Stimulated activated CD8-positive, alpha-beta memory T cell treated with anti-CD3 and anti-CD28 coated beads, Interleukin-7, amount 100 ng/mL, for 1 hour (primary cell): ENCODE data around the gene MRPL41.
"Not testable (repeated sequence)": the region's sequence is repeated elsewhere in the genome, so short reads cannot be mapped to it uniquely, and the experiment has no call there.

ENCODE experiments used
- DNase-seq, 2 donors: peaks; one replicate each; pipeline ENCODE4 v3.0.0-alpha.2; 2020; ENCODE audit warnings: low read depth in 2 of 2

The MRPL41 gene

DNA sequence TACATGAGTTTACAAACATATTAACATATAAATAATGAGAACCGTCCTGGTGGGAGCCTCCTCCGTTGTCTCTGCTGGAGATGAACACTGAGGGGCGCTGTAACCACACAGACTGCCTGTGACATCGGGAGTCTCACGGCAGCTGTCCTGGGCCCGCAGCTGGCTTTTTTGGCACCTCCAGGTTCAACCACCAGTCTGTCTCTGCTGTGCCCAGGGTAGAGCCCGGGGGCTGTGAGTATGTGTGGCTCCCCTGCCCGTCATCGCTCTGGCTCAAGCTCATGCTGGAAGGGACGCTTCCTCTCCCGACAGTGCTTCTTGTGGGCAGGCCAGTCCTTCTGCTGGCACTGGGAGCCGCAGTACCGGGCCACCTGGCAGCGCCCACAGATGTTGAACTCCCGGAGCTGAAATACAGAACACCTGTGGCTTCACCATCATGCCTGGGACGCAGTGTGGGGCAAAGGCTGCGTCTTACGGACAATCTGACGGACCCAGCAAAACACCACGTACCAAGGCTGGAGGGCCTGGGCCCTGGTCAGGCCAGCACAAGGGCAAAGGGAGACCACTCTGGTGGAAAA, 30.7 kb downstream of the MRPL41 start:
- DNase-seq: no peak

DNA sequence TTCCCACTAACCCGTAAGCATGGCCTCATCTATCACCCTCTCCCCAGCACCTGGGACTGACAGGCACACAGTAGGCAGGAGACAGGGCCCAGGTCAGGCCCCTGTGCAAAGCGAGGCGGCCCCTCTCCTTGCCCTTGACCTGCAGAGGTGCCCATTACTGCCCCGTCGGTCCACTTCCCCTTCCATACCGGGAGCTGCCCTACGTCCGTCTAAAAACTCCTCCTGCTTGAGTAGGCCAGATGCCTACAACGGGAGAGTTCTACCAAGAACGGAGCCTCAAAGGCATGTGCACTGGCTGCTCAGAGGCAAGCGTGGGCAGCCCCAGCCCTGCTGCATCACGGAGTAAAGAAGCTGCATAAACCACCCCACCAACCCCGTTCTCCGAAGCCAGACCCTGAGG, 31.7 kb downstream of the MRPL41 start:
- no peak for DNase-seq

DNA sequence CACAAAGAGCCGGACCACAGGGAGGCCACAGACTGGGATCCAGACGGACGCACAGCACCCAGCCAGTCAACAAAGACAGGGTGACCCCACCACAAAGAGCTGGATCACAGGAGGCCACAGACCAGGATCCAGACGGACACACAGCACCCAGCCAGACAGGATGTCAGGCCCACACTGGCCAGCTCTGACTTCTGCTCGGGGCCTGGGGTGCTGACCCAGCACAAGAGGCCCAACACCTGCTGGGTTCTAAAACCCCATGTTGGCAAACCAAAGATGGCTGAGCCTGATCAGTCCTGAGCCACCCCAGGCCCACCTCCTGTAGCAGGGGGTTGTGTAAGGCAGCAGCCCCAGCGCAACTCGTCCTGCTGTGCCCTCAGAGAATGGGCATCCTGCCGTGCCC, 32.3 kb downstream of the MRPL41 start:
- DNase-seq: no peak

DNA sequence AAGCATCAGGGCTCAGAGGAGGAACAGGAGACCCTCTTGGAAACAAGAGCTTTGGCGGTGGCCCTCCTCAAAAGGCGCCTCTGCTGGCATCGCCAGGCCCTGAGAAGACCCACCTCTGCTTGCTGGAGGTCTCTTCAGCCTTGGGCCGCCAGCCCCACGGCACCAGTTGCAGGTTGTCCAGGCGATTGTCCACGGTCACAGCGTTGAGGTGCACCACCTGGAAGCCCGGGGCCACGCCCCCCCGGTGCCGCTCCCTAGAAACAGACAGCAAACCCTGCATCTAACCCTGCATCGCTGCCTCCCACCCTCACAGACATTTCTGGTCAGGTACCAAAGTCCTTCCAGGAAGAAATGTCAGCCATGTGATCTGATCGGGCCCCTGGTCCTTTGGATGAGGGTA, 35.2 kb downstream of the MRPL41 start:
- DNase-seq: no peak

DNA sequence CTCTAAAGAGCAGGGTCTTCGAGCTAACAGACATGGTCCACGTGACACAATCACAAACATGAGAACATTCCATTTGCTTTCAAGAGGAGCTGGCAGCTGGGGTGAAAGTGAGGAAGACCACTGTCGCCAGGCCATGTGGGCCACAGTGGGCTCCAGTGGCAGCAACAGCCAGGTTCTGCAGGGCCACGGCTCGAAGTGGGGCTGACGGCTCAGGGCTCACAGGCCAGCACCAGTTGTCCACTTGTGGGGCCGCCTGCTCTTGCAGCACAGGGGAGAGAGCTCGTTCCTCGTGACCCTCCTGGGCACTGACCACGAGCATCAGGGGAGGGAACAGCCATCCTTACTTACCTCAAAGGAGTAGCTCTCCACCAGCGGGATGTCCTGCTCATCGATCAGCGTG, 36.6 kb downstream of the MRPL41 start:
- no peak for DNase-seq

DNA sequence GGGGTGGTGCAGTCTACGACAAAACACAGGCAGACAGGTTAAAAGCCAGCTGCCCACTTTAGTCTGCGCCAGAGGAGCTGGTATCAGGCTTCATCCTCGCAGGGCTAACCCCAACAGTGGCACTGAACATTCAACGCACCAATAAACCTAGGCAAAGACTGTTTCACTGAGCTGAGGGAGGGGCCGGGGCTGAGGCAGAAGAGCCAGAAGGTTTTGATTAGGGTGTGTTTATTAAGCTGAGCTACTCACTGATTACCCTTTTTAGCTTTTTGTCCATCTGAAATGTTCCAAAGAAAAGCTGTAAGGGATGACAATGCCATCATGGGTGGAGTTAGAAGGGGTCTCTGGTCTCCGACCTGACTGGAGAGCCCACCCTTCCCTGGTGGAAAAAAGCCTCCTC, 37.2 kb downstream of the MRPL41 start:
- no peak for DNase-seq

DNA sequence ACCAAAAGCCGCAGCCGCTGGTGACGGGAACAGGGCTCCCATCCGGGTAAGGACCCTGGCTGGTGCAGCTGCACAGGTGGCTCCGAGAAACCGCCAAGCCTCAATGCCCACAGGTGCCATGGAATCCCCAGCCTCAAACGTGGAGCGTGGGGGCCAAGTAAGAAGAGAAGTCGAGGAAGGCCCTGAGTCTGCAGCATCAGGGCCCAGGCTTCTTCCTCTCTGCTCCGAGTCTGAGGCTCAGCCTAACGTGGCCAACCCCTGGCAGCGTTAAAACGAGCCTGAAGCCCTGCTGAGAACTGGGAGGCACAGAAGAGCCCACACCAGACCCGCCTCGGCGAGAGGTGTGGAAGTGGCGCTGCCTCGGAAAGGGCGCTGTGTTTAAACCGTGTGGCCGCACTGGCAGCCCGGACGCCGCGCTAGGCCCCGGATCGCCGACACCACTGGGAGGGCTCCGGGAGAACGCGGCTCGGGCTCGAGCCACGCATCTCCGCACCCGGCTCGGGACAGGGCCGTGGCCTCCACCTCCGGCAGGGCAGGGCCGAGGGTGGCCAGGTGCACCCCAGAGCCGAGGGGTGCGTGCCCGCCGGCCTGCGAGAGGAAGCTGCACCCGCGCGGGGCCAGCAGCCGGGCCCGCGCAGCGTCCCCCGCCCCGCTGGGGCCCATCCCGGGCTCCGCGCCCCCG, 37.9 kb downstream of the MRPL41 start:
- DNase-seq: no peak

DNA sequence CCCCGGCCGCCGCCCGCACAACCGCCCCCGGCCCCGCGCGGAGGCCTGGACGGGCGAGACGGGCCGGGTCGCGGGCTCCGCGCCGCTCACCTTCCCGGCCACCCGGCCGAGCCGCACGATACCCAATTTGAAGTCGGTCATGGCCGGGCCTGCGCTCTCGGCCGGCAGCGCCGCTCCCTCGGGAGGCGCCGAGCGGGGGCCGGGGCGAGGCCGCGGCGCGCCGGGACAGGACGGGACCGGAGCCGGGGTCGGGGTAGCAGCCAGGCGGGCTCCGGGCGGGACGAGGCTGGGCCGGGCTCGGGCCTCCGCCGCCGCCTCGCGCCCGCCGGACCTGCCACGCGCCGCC, 38.4 kb downstream of the MRPL41 start:
- no peak for DNase-seq

DNA sequence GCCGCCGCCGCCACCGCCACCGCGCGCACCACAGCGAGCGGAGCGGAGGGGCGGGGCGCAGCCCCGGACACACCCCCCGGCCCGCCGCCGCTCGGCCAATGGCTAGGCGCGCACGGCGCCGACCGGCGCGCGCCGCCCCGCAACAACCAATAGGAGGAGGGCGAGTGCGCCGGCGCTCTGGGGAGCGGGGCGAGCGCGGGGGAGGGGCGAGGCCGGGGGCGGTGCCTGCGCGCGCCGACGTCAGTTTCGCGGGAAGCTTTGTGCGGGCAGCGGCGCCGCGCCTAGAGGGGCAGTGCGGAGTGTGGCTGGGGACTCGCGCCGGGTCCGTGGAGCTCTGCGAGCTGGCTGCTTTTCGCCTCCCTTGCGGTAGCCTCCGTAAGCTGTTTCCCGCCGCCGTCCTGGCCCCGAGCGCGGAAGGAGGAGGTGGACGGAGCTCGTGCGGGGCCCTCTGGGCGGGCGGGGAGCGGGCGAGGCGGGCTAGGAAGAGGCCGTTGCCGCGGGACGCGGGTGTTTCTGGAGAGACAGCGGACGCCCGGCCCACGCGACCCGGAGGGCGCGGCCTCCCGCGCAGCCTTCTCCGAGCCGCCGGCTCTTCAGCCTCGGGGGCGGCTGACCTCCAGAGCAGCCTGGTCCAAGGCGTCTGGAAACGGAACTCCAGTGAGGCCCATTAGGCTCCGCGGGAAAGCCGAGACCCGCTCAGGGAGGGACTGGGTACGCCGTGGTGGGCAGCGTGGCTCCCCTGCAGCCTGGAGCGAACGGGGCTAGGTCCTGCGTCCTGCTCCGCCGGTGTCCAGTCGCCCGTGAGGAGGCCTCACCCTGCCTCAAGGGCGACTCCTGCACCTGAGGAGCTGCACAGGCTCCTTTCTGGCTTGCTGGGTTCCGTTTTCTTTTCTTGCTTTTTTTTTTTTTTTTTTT, 39.0 kb downstream of the MRPL41 start, which contains the start of gene ZMYND19:
Gene ZMYND19, minus strand, starts transcription at position 44 of the 915 bp plus-strand sequence. CDS start 249 bp downstream, outside the sequence.
- peak; percentile 80 to 85 for DNase-seq

DNA sequence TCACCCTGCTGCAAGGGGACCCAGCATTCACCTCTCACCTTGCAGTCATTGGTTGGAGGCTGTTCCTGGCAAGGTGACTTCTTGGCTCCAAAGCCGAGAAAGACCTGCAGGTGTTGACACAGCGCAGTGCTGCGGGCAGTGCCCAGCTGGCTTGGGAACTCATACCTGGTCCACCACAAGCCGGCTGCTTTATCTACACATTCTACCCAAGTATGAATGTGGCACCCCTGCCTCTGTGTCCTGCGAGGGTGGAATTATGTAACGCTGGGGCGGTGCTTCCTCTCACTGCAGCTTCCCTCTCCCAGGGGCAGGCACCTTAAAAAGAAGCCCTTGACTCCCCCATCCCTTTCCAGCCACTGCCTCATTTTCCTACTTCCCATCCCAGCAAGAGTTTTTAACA, 41.1 kb downstream of the MRPL41 start:
- no peak for DNase-seq

DNA sequence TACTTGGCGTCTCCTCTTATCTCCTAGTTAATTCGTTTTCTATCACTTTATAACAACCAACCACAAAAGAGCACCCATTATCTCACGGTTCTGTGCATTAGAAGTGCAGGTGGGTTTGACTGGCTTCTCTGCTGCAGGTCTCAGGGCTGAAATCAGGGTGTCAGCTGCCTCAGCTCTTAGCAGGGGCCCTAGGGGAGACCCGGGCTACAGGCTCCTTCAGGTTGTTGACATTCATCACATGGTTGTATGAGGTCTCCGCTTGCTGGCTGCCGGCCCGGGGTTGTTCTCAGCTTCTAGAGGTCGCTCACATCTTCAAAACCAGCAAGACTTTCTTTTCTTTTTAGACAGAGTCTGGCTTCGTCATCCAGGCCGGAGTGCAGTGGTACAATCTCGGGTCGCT, 41.5 kb downstream of the MRPL41 start:
- DNase-seq: no peak

DNA sequence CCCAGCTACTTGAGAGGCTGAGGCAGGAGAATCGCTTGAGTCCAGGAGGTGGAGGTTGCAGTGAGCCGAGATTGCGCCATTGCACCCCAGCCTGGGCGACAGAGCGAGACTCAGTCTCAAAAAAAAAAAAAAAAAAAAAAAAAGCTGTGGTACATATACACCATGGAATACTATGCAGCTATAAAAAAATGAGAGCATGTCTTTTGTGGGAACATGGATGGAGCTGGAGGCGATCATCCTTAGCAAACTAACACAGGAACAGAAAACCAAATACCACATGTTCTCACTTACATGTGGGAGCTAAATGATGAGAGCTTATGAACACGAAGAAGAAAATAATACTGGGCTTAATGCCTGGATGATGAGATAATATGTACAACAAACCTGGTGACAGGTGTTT, 44.9 kb downstream of the MRPL41 start:
- DNase-seq: not testable (repeated sequence)

DNA sequence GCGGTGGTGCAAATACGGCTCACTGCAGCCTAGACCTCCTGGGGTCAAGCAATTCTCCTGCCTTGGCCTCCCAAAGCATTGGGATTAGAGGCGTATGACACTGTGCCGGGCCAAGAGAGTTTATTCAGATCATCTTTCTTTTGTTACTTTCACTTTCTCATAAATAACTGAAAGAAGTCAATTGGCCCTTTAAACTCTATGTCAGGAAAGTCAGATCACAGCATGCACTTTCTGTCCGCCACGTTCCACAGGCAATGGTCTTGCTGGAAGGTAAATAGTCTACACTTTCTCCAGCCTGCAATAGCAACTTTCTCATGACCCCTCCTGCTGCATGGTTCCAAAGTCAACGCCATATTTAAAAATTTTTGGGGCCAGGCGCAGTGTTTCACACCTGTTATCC, 47.3 kb downstream of the MRPL41 start:
- no peak for DNase-seq
